GM12874 (cell line): ENCODE data around the gene TNFRSF6B.

Experiments used
- TF ChIP-seq, protein P1 (sequence below): IDR thresholded peaks from 2 replicates; pipeline ENCODE4 v1.5.1; 2011; ENCODE audit warnings: low read depth, mild to moderate bottlenecking, control low read depth, low read length, moderate library complexity; ENCODE audit not compliant: insufficient read depth

TNFRSF6B gene

DNA sequence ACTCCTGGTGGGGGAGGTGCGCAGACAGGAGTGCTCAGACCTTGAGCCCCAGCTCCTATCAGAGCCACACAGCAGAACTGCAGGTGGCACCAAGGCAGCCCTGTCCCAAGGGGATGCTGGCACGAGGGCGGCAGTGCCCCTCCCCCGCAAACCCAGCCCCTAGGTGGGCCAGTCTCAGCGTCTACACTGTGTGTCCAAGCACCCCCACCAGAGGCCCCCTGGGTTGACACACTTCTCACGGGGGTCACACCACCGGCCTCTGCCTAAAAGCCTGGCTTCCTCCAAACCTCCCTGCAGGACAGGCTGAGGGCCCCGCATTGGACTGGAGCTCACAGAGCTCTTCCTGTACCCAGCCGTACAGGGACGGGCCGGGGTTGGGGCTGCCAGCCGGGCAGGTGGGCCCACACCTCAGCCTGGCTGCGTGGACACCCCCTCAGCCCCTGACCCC lies 51.2 kb downstream of the TNFRSF6B start:
- TF ChIP-seq, protein P1, sequence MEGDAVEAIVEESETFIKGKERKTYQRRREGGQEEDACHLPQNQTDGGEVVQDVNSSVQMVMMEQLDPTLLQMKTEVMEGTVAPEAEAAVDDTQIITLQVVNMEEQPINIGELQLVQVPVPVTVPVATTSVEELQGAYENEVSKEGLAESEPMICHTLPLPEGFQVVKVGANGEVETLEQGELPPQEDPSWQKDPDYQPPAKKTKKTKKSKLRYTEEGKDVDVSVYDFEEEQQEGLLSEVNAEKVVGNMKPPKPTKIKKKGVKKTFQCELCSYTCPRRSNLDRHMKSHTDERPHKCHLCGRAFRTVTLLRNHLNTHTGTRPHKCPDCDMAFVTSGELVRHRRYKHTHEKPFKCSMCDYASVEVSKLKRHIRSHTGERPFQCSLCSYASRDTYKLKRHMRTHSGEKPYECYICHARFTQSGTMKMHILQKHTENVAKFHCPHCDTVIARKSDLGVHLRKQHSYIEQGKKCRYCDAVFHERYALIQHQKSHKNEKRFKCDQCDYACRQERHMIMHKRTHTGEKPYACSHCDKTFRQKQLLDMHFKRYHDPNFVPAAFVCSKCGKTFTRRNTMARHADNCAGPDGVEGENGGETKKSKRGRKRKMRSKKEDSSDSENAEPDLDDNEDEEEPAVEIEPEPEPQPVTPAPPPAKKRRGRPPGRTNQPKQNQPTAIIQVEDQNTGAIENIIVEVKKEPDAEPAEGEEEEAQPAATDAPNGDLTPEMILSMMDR = no peak
